EL (cell line): ENCODE data around the gene BIRC2.

Experiments
- DNase-seq: peaks from one replicate; pipeline ENCODE4 v3.0.0-alpha.2; 2016

The BIRC2 gene

DNA sequence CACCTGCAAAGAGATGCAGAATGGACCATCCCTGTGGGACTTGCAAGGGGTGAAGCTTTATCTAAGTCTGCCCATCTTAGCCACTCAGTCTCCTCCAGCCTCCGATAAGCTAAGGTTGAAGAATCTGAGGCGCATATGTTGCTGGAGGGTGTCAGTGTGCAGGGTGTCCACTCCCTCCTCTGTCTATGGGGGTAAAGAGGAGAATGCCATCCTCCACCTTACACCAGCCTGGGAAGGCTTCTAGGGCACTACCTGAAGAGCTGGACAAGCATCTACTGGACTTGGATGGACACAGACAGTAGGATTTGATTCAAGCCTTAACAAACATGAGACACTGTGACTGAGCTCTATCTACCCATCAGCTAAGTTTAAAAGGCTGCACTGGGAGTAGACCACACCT is 59.1 kb downstream of the BIRC2 start:
- no peak for DNase-seq

DNA sequence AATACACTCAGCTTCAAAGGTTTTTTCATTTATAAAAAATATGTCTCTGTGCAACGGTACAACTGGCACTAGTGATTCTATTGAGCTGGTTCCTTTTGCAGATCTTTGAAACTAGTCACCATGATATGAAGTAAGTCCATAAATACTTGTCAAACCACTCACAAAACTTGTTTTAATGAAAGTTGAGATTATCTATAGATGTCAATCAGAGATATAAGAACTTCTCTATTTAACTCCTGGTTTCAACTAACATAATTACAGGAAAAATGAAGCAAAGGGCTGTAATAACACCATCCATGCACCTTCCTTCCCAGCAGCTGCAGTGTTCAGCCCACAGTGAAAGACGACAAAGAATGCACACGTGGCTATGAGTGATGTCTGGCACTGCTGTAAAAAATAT is 60.9 kb downstream of the BIRC2 start:
- no peak for DNase-seq

GRCh38 chr11:102408339-102408738 is 61.3 kb downstream of the BIRC2 start:
- DNase-seq: no peak

DNA sequence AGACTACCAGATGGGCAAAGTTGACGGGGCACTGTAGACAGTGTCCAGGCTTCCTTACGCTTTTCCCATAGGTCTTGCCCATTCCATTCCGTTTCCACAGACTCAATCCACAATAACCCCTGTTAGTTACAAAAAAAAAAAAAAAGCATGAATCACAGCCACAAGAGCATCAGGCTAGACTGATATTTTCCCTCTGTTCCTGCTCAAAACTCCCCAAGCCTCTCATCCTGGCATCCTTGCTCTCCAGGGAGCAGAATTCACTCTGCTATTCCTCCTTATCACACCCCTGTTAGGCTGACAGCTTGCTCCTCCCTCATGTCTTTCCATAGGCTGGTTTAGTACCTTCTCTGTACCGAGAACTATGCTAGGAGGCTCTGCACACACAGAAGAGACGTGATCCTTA is 63.4 kb downstream of the BIRC2 start:
- DNase-seq: peak; percentile 24

GRCh38 chr11:102411142-102411541 is 64.1 kb downstream of the BIRC2 start:
- DNase-seq: no peak

GRCh38 chr11:102413497-102413896 is 66.5 kb downstream of the BIRC2 start:
- DNase-seq: no peak

- no peak for DNase-seq
Measured at GRCh38 chr11:102414559-102414958, 67.5 kb downstream of the BIRC2 start.

GRCh38 chr11:102415304-102415916 is 68.4 kb downstream of the BIRC2 start:
- no peak for DNase-seq

GRCh38 chr11:102416976-102417375 is 70.0 kb downstream of the BIRC2 start:
- DNase-seq: no peak

- no peak for DNase-seq
Measured at GRCh38 chr11:102419181-102419580, 72.2 kb downstream of the BIRC2 start.

GRCh38 chr11:102420547-102420946 is 73.5 kb downstream of the BIRC2 start:
- DNase-seq: no peak

DNA sequence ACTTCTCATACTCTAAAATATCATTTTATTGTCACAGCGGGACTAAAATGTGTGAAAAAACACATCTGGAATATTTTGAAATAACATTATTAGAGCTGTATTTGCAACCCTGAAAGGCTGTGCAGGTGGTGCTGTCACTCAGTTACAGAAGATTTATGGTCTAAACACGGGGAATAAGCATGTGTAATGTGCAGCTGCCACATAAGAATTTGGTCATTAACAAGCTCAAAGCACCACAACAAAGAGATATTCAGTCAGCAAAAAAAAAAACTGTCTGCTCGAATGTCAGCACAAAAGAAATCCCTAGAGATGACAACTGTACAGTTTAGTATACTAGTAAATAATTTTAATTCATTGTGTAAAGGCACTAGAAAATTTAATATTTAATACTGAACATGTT is 74.2 kb downstream of the BIRC2 start:
- DNase-seq: no peak

DNA sequence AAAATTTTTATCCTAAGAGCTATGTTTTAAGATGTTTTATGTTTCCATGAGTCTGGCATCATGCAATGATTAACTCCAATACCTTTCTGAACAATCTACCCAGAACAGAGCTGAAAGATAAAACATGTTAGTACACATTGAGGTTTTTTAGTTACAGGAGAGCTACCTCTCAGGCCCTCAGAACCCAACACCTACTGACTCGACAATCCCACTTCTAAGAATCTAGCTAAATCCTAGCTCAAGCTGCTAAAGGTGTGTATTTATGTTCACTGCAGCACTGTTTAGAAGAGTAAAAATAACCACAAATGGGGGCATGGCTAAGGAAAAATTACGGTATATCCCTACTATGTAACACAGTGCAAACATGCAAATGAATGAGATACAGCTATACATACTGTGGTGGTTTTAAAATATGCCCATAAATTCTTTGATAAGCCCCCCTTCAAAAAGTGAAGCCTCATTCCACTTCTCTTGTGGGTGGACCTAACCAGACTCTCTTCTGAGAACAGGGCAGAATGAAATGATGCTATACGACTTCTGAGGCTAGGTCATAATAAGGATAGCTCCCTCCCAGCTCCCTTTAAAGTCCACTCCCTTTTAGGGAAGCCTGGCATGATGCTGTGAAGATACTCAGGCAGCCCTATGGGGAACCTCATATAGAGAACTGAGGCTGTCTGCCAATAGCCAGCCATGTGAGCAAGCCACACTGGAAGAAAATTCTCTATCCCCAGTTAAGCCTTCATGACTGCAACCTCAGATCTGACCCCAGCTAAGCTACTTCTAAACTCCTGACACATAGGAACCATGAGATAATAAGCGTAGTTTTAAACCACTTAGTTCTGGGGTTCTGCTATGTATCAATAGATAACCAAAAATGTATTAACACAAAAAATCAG is 76.1 kb downstream of the BIRC2 start:
- no peak for DNase-seq

DNA sequence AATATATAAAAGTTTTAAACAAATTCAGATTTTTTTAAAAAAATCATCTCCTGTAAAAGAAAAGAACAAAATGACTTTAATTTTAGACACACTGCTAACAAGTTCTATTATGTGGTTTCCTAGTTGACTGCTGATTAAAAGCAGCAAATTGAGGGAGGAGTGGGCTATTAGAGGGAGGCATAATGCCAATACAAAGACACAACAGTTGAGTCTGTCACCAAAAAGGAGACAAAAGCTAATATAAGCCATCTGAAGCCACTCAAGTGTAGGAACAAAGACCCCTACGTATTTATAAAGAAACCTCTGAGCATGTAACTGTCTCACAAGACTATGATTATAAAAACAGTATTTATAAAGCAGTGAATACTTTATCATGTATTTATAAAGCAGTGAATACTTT is 76.9 kb downstream of the BIRC2 start:
- no peak for DNase-seq

GRCh38 chr11:102426000-102426399 is 79.0 kb downstream of the BIRC2 start:
- no peak for DNase-seq

GRCh38 chr11:102426570-102426969 is 79.6 kb downstream of the BIRC2 start:
- no peak for DNase-seq

- no peak for DNase-seq
Measured at GRCh38 chr11:102427068-102427467, 80.1 kb downstream of the BIRC2 start.
